ENCODE results near the gene MED12L.

MED12L gene

GRCh38 chr3:151468284-151468917, 382.9 kb downstream of the MED12L start:
- peak; percentile 93 for DNase-seq

- DNase-seq: peak; percentile 17
Measured at GRCh38 chr3:151476344-151477018, 391.0 kb downstream of the MED12L start.

GRCh38 chr3:151477591-151478334, 392.3 kb downstream of the MED12L start:
- no peak for DNase-seq

- DNase-seq: no peak
Measured at GRCh38 chr3:151478335-151478697, 392.9 kb downstream of the MED12L start.

GRCh38 chr3:151479452-151479851, 394.0 kb downstream of the MED12L start:
- no peak for DNase-seq

- DNase-seq: no peak
Measured at GRCh38 chr3:151480492-151480891, 395.0 kb downstream of the MED12L start.

- DNase-seq: no peak
Measured at GRCh38 chr3:151483488-151483887, 398.0 kb downstream of the MED12L start.

- no peak for DNase-seq
Measured at GRCh38 chr3:151483961-151484520, 398.6 kb downstream of the MED12L start.

All from NCI-H82 (cell line).